Astrocyte (in vitro differentiated cells and primary cell): ENCODE measurements around the gene PTPRD. TPM values are rescaled to one million over a fixed set of nuclear protein-coding genes. Genes with fewer than 3 reads are reported as not detected.

Experiments used
- DNase-seq: peaks from one replicate; pipeline ENCODE4 v3.0.0-alpha.2; 2010; ENCODE audit warnings: low read depth
- FAIRE-seq: peaks from 2 replicates; lab custom pipeline; 2011; peaks lifted over from hg19 to GRCh38; lab: Jason Lieb, UNC
- H2AFZ ChIP-seq: 2 replicates; pipeline ENCODE4 v1.6.0; 2012; ENCODE audit warnings: low read depth, low read length, inconsistent platforms
- H3K27ac ChIP-seq: 2 replicates; pipeline ENCODE4 v1.5.1; 2011; ENCODE audit warnings: low read depth, low read length, inconsistent platforms
- H3K27me3 ChIP-seq: 2 replicates; pipeline ENCODE4 v1.6.0; 2011; ENCODE audit warnings: low read length, inconsistent platforms; ENCODE audit not compliant: insufficient read depth
- H3K36me3 ChIP-seq: 2 replicates; pipeline ENCODE4 v1.5.1; 2011; ENCODE audit warnings: low read length, inconsistent platforms; ENCODE audit not compliant: insufficient read depth
- H3K4me1 ChIP-seq: 2 replicates; pipeline ENCODE4 v1.5.1; 2011; ENCODE audit warnings: low read length, inconsistent platforms; ENCODE audit not compliant: insufficient read depth
- H3K4me2 ChIP-seq: 2 replicates; pipeline ENCODE4 v1.6.0; 2012; ENCODE audit warnings: low read length, inconsistent platforms
- H3K4me3 ChIP-seq: 2 replicates; pipeline ENCODE4 v1.5.1; 2011; ENCODE audit warnings: low read depth, mild to moderate bottlenecking, low read length, inconsistent platforms; ENCODE audit not compliant: insufficient read depth
- H3K79me2 ChIP-seq: 2 replicates; pipeline ENCODE4 v1.6.0; 2012; ENCODE audit warnings: mild to moderate bottlenecking, low read length, inconsistent platforms; ENCODE audit not compliant: insufficient read depth
- H3K9ac ChIP-seq: 2 replicates; pipeline ENCODE4 v1.6.0; 2012; ENCODE audit warnings: mild to moderate bottlenecking, low read length, inconsistent platforms
- H3K9me3 ChIP-seq: 2 replicates; pipeline ENCODE4 v1.5.1; 2012; ENCODE audit warnings: low read depth, mild to moderate bottlenecking, low read length, inconsistent platforms; ENCODE audit not compliant: insufficient read depth
- H4K20me1 ChIP-seq: 2 replicates; pipeline ENCODE4 v1.6.0; 2012; ENCODE audit warnings: low read length, inconsistent platforms; ENCODE audit not compliant: insufficient read depth
- H3K27ac Mint-ChIP-seq: one replicate; pipeline ENCODE4 v1.8.0; 2021; ENCODE audit warnings: mild to moderate bottlenecking, mixed read lengths; ENCODE audit not compliant: unreplicated experiment
- H3K27me3 Mint-ChIP-seq: one replicate; pipeline ENCODE4 v1.8.0; 2021; ENCODE audit warnings: low read depth, mixed read lengths; ENCODE audit not compliant: unreplicated experiment
- H3K36me3 Mint-ChIP-seq: one replicate; pipeline ENCODE4 v1.8.0; 2021; ENCODE audit warnings: low read depth, mixed read lengths; ENCODE audit not compliant: unreplicated experiment
- H3K4me1 Mint-ChIP-seq: one replicate; pipeline ENCODE4 v1.8.0; 2021; ENCODE audit warnings: low read depth, mixed read lengths; ENCODE audit not compliant: unreplicated experiment
- H3K4me3 Mint-ChIP-seq: one replicate; pipeline ENCODE4 v1.8.0; 2021; ENCODE audit warnings: mild to moderate bottlenecking, moderate library complexity, mixed read lengths; ENCODE audit not compliant: unreplicated experiment
- H3K9me3 Mint-ChIP-seq: one replicate; pipeline ENCODE4 v1.8.0; 2021; ENCODE audit warnings: mild to moderate bottlenecking, mixed read lengths; ENCODE audit not compliant: unreplicated experiment
- EZH2 ChIP-seq: IDR thresholded peaks from 2 replicates; pipeline ENCODE4 v1.6.1; 2012; ENCODE audit warnings: mild to moderate bottlenecking, low read length, inconsistent platforms; ENCODE audit not compliant: insufficient read depth
- total RNA-seq: library from RNA; stranded (reverse); gene quantifications from 2 replicates; pipeline ENCODE4 v1.2.1, GENCODE V29; 2021
- TF ChIP-seq, protein P1 (sequence below): IDR thresholded peaks from 2 replicates; pipeline ENCODE4 v1.5.1; 2011; ENCODE audit warnings: low read depth, mild to moderate bottlenecking, inconsistent platforms, low read length, moderate library complexity; ENCODE audit not compliant: insufficient read depth

The PTPRD gene
- total RNA-seq, 1 donor from 2014 or later: 88.1 TPM

- Histone ChIP-seq H3K79me2 (no peaks in the 10 kb centered on the region), H3K36me3 (no peaks in the 10 kb centered on the region), H4K20me1 (no peaks in the 10 kb centered on the region), H3K9me3 (no peaks in the 10 kb centered on the region), H3K27me3 (no peaks in the 10 kb centered on the region), H3K4me1 (no peaks in the 10 kb centered on the region), H2AFZ (no peak overlapping the region), H3K9ac (peak overlapping the region; percentile 12), H3K4me3 (peak overlapping the region; percentile 31), H3K27ac (no peak overlapping the region), H3K4me2 (peak overlapping the region; percentile 73)
- no peaks in the 10 kb centered on the region for H3K9me3 Mint-ChIP-seq
- no peak overlapping the region for H3K27ac Mint-ChIP-seq
- DNase-seq (no peak), FAIRE-seq (no peak)
- no peaks in the 10 kb centered on the region for H3K27me3 Mint-ChIP-seq
- no peaks in the 10 kb centered on the region for H3K36me3 Mint-ChIP-seq
- TF ChIP-seq EZH2: no peak
- TF ChIP-seq, protein P1, sequence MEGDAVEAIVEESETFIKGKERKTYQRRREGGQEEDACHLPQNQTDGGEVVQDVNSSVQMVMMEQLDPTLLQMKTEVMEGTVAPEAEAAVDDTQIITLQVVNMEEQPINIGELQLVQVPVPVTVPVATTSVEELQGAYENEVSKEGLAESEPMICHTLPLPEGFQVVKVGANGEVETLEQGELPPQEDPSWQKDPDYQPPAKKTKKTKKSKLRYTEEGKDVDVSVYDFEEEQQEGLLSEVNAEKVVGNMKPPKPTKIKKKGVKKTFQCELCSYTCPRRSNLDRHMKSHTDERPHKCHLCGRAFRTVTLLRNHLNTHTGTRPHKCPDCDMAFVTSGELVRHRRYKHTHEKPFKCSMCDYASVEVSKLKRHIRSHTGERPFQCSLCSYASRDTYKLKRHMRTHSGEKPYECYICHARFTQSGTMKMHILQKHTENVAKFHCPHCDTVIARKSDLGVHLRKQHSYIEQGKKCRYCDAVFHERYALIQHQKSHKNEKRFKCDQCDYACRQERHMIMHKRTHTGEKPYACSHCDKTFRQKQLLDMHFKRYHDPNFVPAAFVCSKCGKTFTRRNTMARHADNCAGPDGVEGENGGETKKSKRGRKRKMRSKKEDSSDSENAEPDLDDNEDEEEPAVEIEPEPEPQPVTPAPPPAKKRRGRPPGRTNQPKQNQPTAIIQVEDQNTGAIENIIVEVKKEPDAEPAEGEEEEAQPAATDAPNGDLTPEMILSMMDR: no peak
- no peak overlapping the region for H3K4me3 Mint-ChIP-seq
- H3K4me1 Mint-ChIP-seq: no peaks in the 10 kb centered on the region
Measured at GRCh38 chr9:10208691-10209069, 404.1 kb downstream of the PTPRD start.

GRCh38 chr9:10204276-10204675 is 408.5 kb downstream of the PTPRD start:
- no peaks in the 10 kb centered on the region for H3K27me3 ChIP-seq
- no peaks in the 10 kb centered on the region for H3K36me3 Mint-ChIP-seq
- H3K4me2 ChIP-seq: no peak overlapping the region
- no peak overlapping the region for H3K4me3 ChIP-seq
- H3K9me3 Mint-ChIP-seq: no peaks in the 10 kb centered on the region
- no peaks in the 10 kb centered on the region for H3K27me3 Mint-ChIP-seq
- H3K4me1 Mint-ChIP-seq: no peaks in the 10 kb centered on the region
- no peaks in the 10 kb centered on the region for H3K9me3 ChIP-seq
- FAIRE-seq: no peak
- no peak overlapping the region for H3K9ac ChIP-seq
- H3K27ac Mint-ChIP-seq: no peak overlapping the region
- no peaks in the 10 kb centered on the region for H3K79me2 ChIP-seq
- no peak overlapping the region for H2AFZ ChIP-seq
- no peaks in the 10 kb centered on the region for H3K36me3 ChIP-seq
- no peak overlapping the region for H3K4me3 Mint-ChIP-seq
- no peak overlapping the region for H3K27ac ChIP-seq
- H4K20me1 ChIP-seq: no peaks in the 10 kb centered on the region
- no peaks in the 10 kb centered on the region for H3K4me1 ChIP-seq
- no peak for TF ChIP-seq EZH2
- TF ChIP-seq, protein P1: no peak
- no peak for DNase-seq

DNA sequence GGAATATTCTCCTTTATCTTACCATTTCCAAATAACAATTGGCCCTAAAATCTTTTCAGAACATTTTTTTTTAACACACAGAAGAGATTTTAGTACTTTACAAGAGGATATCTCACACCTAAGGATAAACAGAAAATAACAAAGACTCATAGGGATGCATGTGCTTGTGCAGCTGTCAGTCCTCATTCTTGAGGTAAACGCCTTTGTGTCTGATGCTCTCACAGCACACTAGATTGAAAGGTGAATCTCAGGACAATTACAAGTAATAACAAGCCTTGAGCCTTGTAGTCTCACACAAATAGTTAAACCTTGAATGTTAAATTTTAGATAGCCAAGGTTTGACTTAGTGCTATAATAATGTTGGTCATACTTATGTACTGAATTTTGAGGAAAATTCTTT is 439.2 kb downstream of the PTPRD start:
- H3K9me3 ChIP-seq: no peaks in the 10 kb centered on the region
- no peaks in the 10 kb centered on the region for H3K27me3 ChIP-seq
- H3K27ac ChIP-seq: no peak overlapping the region
- Mint-ChIP-seq H3K4me3 (no peak overlapping the region), H3K27me3 (no peaks in the 10 kb centered on the region), H3K9me3 (no peaks in the 10 kb centered on the region), H3K27ac (no peak overlapping the region), H3K36me3 (no peaks in the 10 kb centered on the region), H3K4me1 (no peaks in the 10 kb centered on the region)
- H3K79me2 ChIP-seq: no peaks in the 10 kb centered on the region
- FAIRE-seq: no peak
- no peaks in the 10 kb centered on the region for H4K20me1 ChIP-seq
- no peak for DNase-seq
- H2AFZ ChIP-seq: no peak overlapping the region
- no peak overlapping the region for H3K9ac ChIP-seq
- TF ChIP-seq, protein P1: no peak
- TF ChIP-seq EZH2: no peak
- H3K4me2 ChIP-seq: no peak overlapping the region
- no peaks in the 10 kb centered on the region for H3K36me3 ChIP-seq
- H3K4me1 ChIP-seq: no peaks in the 10 kb centered on the region
- no peak overlapping the region for H3K4me3 ChIP-seq
